C4-2B (cell line): ENCODE data around the gene FGF10.

Experiments
- H3K27ac ChIP-seq: fragments of 450-650 bp; 2 replicates; pipeline ENCODE4 v1.5.1; 2017
- CTCF ChIP-seq: fragments of 450-650 bp; conservative IDR thresholded peaks from 2 replicates; pipeline ENCODE4 v1.5.1; 2017; ENCODE audit warnings: mild to moderate bottlenecking
- ZFX ChIP-seq: fragments of 450-650 bp; IDR thresholded peaks from 2 replicates; pipeline ENCODE4 v1.6.1; 2017

The FGF10 gene

GRCh38 chr5:44389090-44389822 lies at the start of gene FGF10:
FGF10 (minus strand) TSS chr5:44389420; CDS start chr5:44388682, 738 bp downstream.
- TF ChIP-seq ZFX, result no peak
- TF ChIP-seq CTCF, result no peak
- no peak within 1 kb of the TSS for H3K27ac ChIP-seq

GRCh38 chr5:44426944-44427343 lies 37.7 kb upstream of the FGF10 start:
- no peak overlapping the region for H3K27ac ChIP-seq
- TF ChIP-seq CTCF (no peak), ZFX (no peak)

GRCh38 chr5:44412286-44412685 lies 23.1 kb upstream of the FGF10 start:
- H3K27ac ChIP-seq, result no peak overlapping the region
- TF ChIP-seq CTCF (no peak), ZFX (no peak)

GRCh38 chr5:44402084-44402483 lies 12.9 kb upstream of the FGF10 start:
- TF ChIP-seq ZFX (no peak), CTCF (no peak)
- no peak overlapping the region for H3K27ac ChIP-seq

- no peak for TF ChIP-seq ZFX
- H3K27ac ChIP-seq, result no peak overlapping the region
These were observed 12.4 kb upstream of the FGF10 start for GRCh38 chr5:44401611-44402010.

GRCh38 chr5:44398382-44398781 lies 9.2 kb upstream of the FGF10 start:
- TF ChIP-seq ZFX, result no peak
- H3K27ac ChIP-seq, result no peak overlapping the region

- TF ChIP-seq ZFX (no peak), CTCF (no peak)
- H3K27ac ChIP-seq, result no peak overlapping the region
These were observed 7.1 kb upstream of the FGF10 start for GRCh38 chr5:44396312-44396711.

- H3K27ac ChIP-seq, result no peak overlapping the region
- TF ChIP-seq ZFX, result no peak
- TF ChIP-seq CTCF, result no peak
These were observed 1.1 kb upstream of the FGF10 start for GRCh38 chr5:44390351-44390750.
